ENCODE measurements around the gene LYPLAL1. TPM values are rescaled to one million over a fixed set of nuclear protein-coding genes. Genes with fewer than 3 reads are reported as not detected.

The LYPLAL1 gene
- total and polyA plus RNA-seq, 2 donors from 2014 or later, result 50.9 to 116 TPM

GRCh38 chr1:219149953-219150352, 23.7 kb upstream of the LYPLAL1 start:
- H3K27me3 ChIP-seq (ENCODE audit: control insufficient read depth, insufficient read depth, low read length), result no peaks in the 10 kb centered on the region
- intact Hi-C loops (cut with DNase I), result no loop called here

GRCh38 chr1:219150913-219151312, 22.8 kb upstream of the LYPLAL1 start:
- DNase-seq, result no peak
- no peak overlapping the region for H3K27ac ChIP-seq (ENCODE audit: low read depth in 2 of 2, low read length in 2 of 2)
- no peak for FAIRE-seq
- no peaks in the 10 kb centered on the region for H3K9me3 ChIP-seq (ENCODE audit: control insufficient read depth in 2 of 3, insufficient read depth in 1 of 3, low read length in 3 of 3)
- no peaks in the 10 kb centered on the region for H3K4me1 ChIP-seq (ENCODE audit: control insufficient read depth in 2 of 3, insufficient read depth in 2 of 3, low read depth in 1 of 3, low read length in 3 of 3)
- no peak overlapping the region for H3K9ac ChIP-seq (ENCODE audit: low read length in 3 of 3)
- intact Hi-C loops (cut with DNase I), result no loop called here
- no peaks in the 10 kb centered on the region for H3K36me3 ChIP-seq (ENCODE audit: control insufficient read depth in 2 of 3, insufficient read depth in 3 of 3, low read length in 3 of 3)
- no peak for TF ChIP-seq CTCF (IDR thresholded peaks at IDR 0.05; ENCODE audit: borderline replicate concordance, extremely low read depth, insufficient read depth)
- no peaks in the 10 kb centered on the region for H3K27me3 ChIP-seq (ENCODE audit: control insufficient read depth, insufficient read depth, low read length)
- H3K4me3 ChIP-seq (ENCODE audit: low read length in 3 of 3), result no peak overlapping the region

More at GRCh38 chr1:219149953-219150352, 23.7 kb upstream of the LYPLAL1 start:
- no peak for DNase-seq
- Histone ChIP-seq H3K4me1 (ENCODE audit: control insufficient read depth in 2 of 3, insufficient read depth in 2 of 3, low read depth in 1 of 3, low read length in 3 of 3) (no peaks in the 10 kb centered on the region), H3K9ac (ENCODE audit: low read length in 3 of 3) (no peak overlapping the region), H3K36me3 (ENCODE audit: control insufficient read depth in 2 of 3, insufficient read depth in 3 of 3, low read length in 3 of 3) (no peaks in the 10 kb centered on the region), H3K27ac (ENCODE audit: low read depth in 2 of 2, low read length in 2 of 2) (no peak overlapping the region), H3K9me3 (ENCODE audit: control insufficient read depth in 2 of 3, insufficient read depth in 1 of 3, low read length in 3 of 3) (no peaks in the 10 kb centered on the region), H3K4me3 (ENCODE audit: low read length in 3 of 3) (no peak overlapping the region)
- no peak for FAIRE-seq
- no peak for TF ChIP-seq CTCF (IDR thresholded peaks at IDR 0.05; ENCODE audit: borderline replicate concordance, extremely low read depth, insufficient read depth)

- Histone ChIP-seq H3K36me3 (ENCODE audit: control insufficient read depth in 2 of 3, insufficient read depth in 3 of 3, low read length in 3 of 3) (no peaks in the 10 kb centered on the region), H3K27ac (ENCODE audit: low read depth in 2 of 2, low read length in 2 of 2) (no peak overlapping the region), H3K4me3 (ENCODE audit: low read length in 3 of 3) (no peak overlapping the region), H3K4me1 (ENCODE audit: control insufficient read depth in 2 of 3, insufficient read depth in 2 of 3, low read depth in 1 of 3, low read length in 3 of 3) (no peaks in the 10 kb centered on the region), H3K9ac (ENCODE audit: low read length in 3 of 3) (no peak overlapping the region), H3K9me3 (ENCODE audit: control insufficient read depth in 2 of 3, insufficient read depth in 1 of 3, low read length in 3 of 3) (no peaks in the 10 kb centered on the region), H3K27me3 (ENCODE audit: control insufficient read depth, insufficient read depth, low read length) (no peaks in the 10 kb centered on the region)
- FAIRE-seq (no peak), DNase-seq (no peak)
- TF ChIP-seq CTCF (IDR thresholded peaks at IDR 0.05; ENCODE audit: borderline replicate concordance, extremely low read depth, insufficient read depth), result no peak
- intact Hi-C loops (cut with DNase I), result no loop called here
These were observed 22.2 kb upstream of the LYPLAL1 start for GRCh38 chr1:219151467-219151866.

- H3K36me3 ChIP-seq (ENCODE audit: control insufficient read depth in 2 of 3, insufficient read depth in 3 of 3, low read length in 3 of 3), result no peaks in the 10 kb centered on the region
- intact Hi-C loops (cut with DNase I), result no loop called here
- no peak overlapping the region for H3K27ac ChIP-seq (ENCODE audit: low read depth in 2 of 2, low read length in 2 of 2)
- no peaks in the 10 kb centered on the region for H3K27me3 ChIP-seq (ENCODE audit: control insufficient read depth, insufficient read depth, low read length)
- DNase-seq (no peak), FAIRE-seq (no peak)
- no peak for TF ChIP-seq CTCF (IDR thresholded peaks at IDR 0.05; ENCODE audit: borderline replicate concordance, extremely low read depth, insufficient read depth)
- no peak overlapping the region for H3K9ac ChIP-seq (ENCODE audit: low read length in 3 of 3)
- no peak overlapping the region for H3K4me3 ChIP-seq (ENCODE audit: low read length in 3 of 3)
- H3K9me3 ChIP-seq (ENCODE audit: control insufficient read depth in 2 of 3, insufficient read depth in 1 of 3, low read length in 3 of 3), result no peaks in the 10 kb centered on the region
- no peaks in the 10 kb centered on the region for H3K4me1 ChIP-seq (ENCODE audit: control insufficient read depth in 2 of 3, insufficient read depth in 2 of 3, low read depth in 1 of 3, low read length in 3 of 3)
These were observed 20.9 kb upstream of the LYPLAL1 start for GRCh38 chr1:219152751-219153150.

Data from kidney (tissue), 14 donors.